ENCODE measurements around the gene TCF4. TPM values are rescaled to one million over a fixed set of nuclear protein-coding genes. Genes with fewer than 3 reads are reported as not detected.
A peak's percentile ranks its signal among the peaks of the same experiment; 100 is the strongest.

The TCF4 gene
- total RNA-seq, 2 experiments from 2014 or later = 75.9 to 76.0 TPM

- Histone ChIP-seq H3K27ac (ENCODE audit: low read depth, low read length, poor library complexity, severe bottlenecking) (no peak overlapping the region), H3K4me2 (ENCODE audit: low read length) (no peak overlapping the region), H3K4me3 (ENCODE audit: low read depth, low read length, poor library complexity, severe bottlenecking) (no peak overlapping the region), H3K4me1 (ENCODE audit: insufficient read depth, low read length, poor library complexity, severe bottlenecking) (no peaks in the 10 kb centered on the region), H2AFZ (ENCODE audit: low read length) (no peak overlapping the region), H3K79me2 (ENCODE audit: insufficient read depth, low read depth, low read length) (no peaks in the 10 kb centered on the region), H4K20me1 (ENCODE audit: insufficient read depth, low read length) (no peaks in the 10 kb centered on the region), H3K36me3 (ENCODE audit: insufficient read depth, low read length) (no peaks in the 10 kb centered on the region), H3K9me2 (ENCODE audit: insufficient read depth, low read length) (no peaks in the 10 kb centered on the region), H3K9me3 (ENCODE audit: low read length) (no peaks in the 10 kb centered on the region)
- ChIA-PET POLR2A (interaction anchor here (0.6 kb wide), 1 partner anchor 54 kb away, joined by 3 read pairs; no protein-coding TSS in a partner anchor), CTCF (ENCODE audit: unreplicated experiment) (no interaction called here)
- intact Hi-C loops (cut with micrococcal nuclease; ENCODE audit: unreplicated experiment) = no loop called here
- TF ChIP-seq CTCF (conservative IDR thresholded peaks at IDR 0.05; ENCODE audit: low read length) = peak; percentile 69
- no peak for TF ChIP-seq EZH2phosphoT487 (IDR thresholded peaks at IDR 0.05; ENCODE audit: borderline replicate concordance, low read depth, low read length)
- peak; percentile 26 for DNase-seq (ENCODE audit: low spot score)
- BruUV-seq (replicated peaks) = no TSS peak
These were observed 244.5 kb downstream of the TCF4 start for GRCh38 chr18:55343396-55344073.

DNA sequence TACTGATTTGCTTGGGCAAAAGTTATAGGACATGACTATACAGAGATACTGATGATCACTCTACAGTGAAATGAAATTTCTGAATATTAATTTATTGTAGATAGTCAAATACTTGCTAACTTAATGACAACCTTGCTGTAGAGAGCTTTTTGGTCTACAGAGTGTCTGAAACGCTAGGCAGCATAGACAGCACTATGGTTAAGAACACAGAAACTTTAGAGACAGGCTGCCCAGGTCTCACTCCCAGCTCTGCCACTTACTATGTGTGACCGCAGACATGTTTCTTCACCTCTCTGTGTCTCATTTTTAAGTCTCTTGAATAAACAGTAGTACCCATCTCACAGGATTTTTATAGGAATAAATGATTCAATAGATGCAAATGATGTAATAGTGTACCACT is 247.0 kb downstream of the TCF4 start:
- ChIA-PET POLR2A (interaction anchor here (0.6 to 0.7 kb wide), 2 partner anchors 26 to 509 kb away, joined by 4 to 5 read pairs; no protein-coding TSS in a partner anchor), CTCF (ENCODE audit: unreplicated experiment) (no interaction called here)
- no peaks in the 10 kb centered on the region for H3K79me2 ChIP-seq (ENCODE audit: insufficient read depth, low read depth, low read length)

More for the DNA sequence above, 247.0 kb downstream of the TCF4 start:
- intact Hi-C loops (cut with micrococcal nuclease; ENCODE audit: unreplicated experiment) = no loop called here
- DNase-seq (ENCODE audit: low spot score) = no peak
- H3K9me2 ChIP-seq (ENCODE audit: insufficient read depth, low read length) = no peaks in the 10 kb centered on the region
- H2AFZ ChIP-seq (ENCODE audit: low read length) = no peak overlapping the region
- no peaks in the 10 kb centered on the region for H4K20me1 ChIP-seq (ENCODE audit: insufficient read depth, low read length)
- BruUV-seq (replicated peaks) = no TSS peak
- H3K4me1 ChIP-seq (ENCODE audit: insufficient read depth, low read length, poor library complexity, severe bottlenecking) = no peaks in the 10 kb centered on the region
- H3K27ac ChIP-seq (ENCODE audit: low read depth, low read length, poor library complexity, severe bottlenecking) = no peak overlapping the region
- H3K36me3 ChIP-seq (ENCODE audit: insufficient read depth, low read length) = peaks cover 9% of the 10 kb centered on the region
- H3K4me2 ChIP-seq (ENCODE audit: low read length) = no peak overlapping the region
- no peak overlapping the region for H3K4me3 ChIP-seq (ENCODE audit: low read depth, low read length, poor library complexity, severe bottlenecking)
- TF ChIP-seq EZH2phosphoT487 (IDR thresholded peaks at IDR 0.05; ENCODE audit: borderline replicate concordance, low read depth, low read length) (no peak), CTCF (conservative IDR thresholded peaks at IDR 0.05; ENCODE audit: low read length) (no peak)
- no peaks in the 10 kb centered on the region for H3K9me3 ChIP-seq (ENCODE audit: low read length)

Data from OCI-LY7 (cell line).